H1 (cell line): ENCODE data around the gene NCK1. TPM values are rescaled to one million over a fixed set of nuclear protein-coding genes. Genes with fewer than 3 reads are reported as not detected.

Source experiments
- CTCF ChIA-PET: fragments of 300-600 bp; sonication (Branson Sonifier 250); formaldehyde crosslinking; loops from one replicate; lab custom pipeline; 2021; ENCODE audit not compliant: partially characterized antibody; lab: Charles Lee
- POLR2A ChIA-PET: fragments of 300-600 bp; sonication (Branson Sonifier 250); formaldehyde crosslinking; loops from one replicate; lab custom pipeline; 2021; ENCODE audit warnings: inconsistent platforms; ENCODE audit not compliant: partially characterized antibody; lab: Charles Lee
- DNase-seq, 2 experiments: peaks; one replicate each; pipeline versions ENCODE4 v3.0.0 to v3.0.0-alpha.2; 2010 to 2022; ENCODE audit warnings: low spot score in 2 of 2, low read depth in 1 of 2, mixed read lengths in 1 of 2
- FAIRE-seq: peaks from 2 replicates; lab custom pipeline; 2011; peaks lifted over from hg19 to GRCh38; lab: Jason Lieb, UNC
- H2AFZ ChIP-seq: 2 replicates; pipeline ENCODE4 v1.8.1; 2012; ENCODE audit warnings: low read length, inconsistent platforms
- H2AK5ac ChIP-seq: 2 replicates; pipeline ENCODE4 v1.6.1; 2013; ENCODE audit warnings: low read depth, low read length
- H2BK120ac ChIP-seq: replicated peaks from 2 replicates; pipeline ENCODE3; 2013; ENCODE audit warnings: low read depth, low read length, inconsistent platforms
- H2BK12ac ChIP-seq: 2 replicates; pipeline ENCODE4 v1.6.1; 2013; ENCODE audit warnings: low read depth, low read length
- H2BK15ac ChIP-seq: 2 replicates; pipeline ENCODE4 v1.6.1; 2013; ENCODE audit warnings: low read length
- H2BK20ac ChIP-seq: 2 replicates; pipeline ENCODE4 v1.6.1; 2013; ENCODE audit warnings: low read length
- H2BK5ac ChIP-seq: 2 replicates; pipeline ENCODE4 v1.6.1; 2013; ENCODE audit warnings: low read depth, low read length
- H3K14ac ChIP-seq: 2 replicates; pipeline ENCODE4 v1.6.1; 2013; ENCODE audit warnings: inconsistent platforms; ENCODE audit not compliant: insufficient read length
- H3K18ac ChIP-seq: 2 replicates; pipeline ENCODE4 v1.6.1; 2013; ENCODE audit warnings: low read length; ENCODE audit errors: extremely low read depth
- H3K23ac ChIP-seq: 2 replicates; pipeline ENCODE4 v1.6.1; 2013; ENCODE audit warnings: inconsistent platforms; ENCODE audit not compliant: insufficient read length
- H3K23me2 ChIP-seq: 2 replicates; pipeline ENCODE4 v1.6.1; 2013; ENCODE audit warnings: low read depth, low read length
- H3K27ac ChIP-seq: 2 replicates; pipeline ENCODE4 v1.6.1; 2011; ENCODE audit warnings: low read depth, low read length, inconsistent platforms
- H3K27me3 ChIP-seq, 4 experiments: replicated peaks in 1 of 4; 1 replicate in 1 of 4; 2 replicates in 3 of 4; pipeline versions ENCODE4 v1.6.1 to v1.8.1; 2011 to 2013; ENCODE audit warnings: low read length in 3 of 4, mild to moderate bottlenecking in 3 of 4, inconsistent platforms in 2 of 4, mixed read lengths in 2 of 4, moderate library complexity in 1 of 4; ENCODE audit not compliant: control insufficient read depth in 3 of 4, insufficient read depth in 3 of 4; ENCODE audit errors: extremely low read depth in 1 of 4
- H3K36me3 ChIP-seq, 4 experiments: 2 replicates each; pipeline versions ENCODE4 v1.6.1 to v1.8.1; 2011 to 2013; ENCODE audit warnings: mild to moderate bottlenecking in 4 of 4, low read length in 3 of 4, moderate library complexity in 2 of 4, control low read depth in 1 of 4, inconsistent platforms in 1 of 4; ENCODE audit not compliant: insufficient read depth in 4 of 4, control insufficient read depth in 2 of 4
- H3K4ac ChIP-seq: replicated peaks from 2 replicates; pipeline ENCODE3; 2013; ENCODE audit warnings: low read length, low read depth, mixed read lengths, inconsistent platforms; ENCODE audit not compliant: insufficient read length
- H3K4me1 ChIP-seq, 4 experiments: replicated peaks in 1 of 4; 1 replicate in 1 of 4; 2 replicates in 3 of 4; pipeline versions ENCODE4 v1.6.1 to v1.8.1; 2011 to 2013; ENCODE audit warnings: low read length in 3 of 4, inconsistent platforms in 2 of 4, mixed read lengths in 1 of 4; ENCODE audit not compliant: insufficient read depth in 4 of 4, control insufficient read depth in 3 of 4
- H3K4me2 ChIP-seq, 2 experiments: 2 replicates each; pipeline versions ENCODE4 v1.6.1 to v1.8.1; 2011 to 2013; ENCODE audit warnings: low read depth in 2 of 2, low read length in 2 of 2, control low read depth in 1 of 2, inconsistent platforms in 1 of 2, mild to moderate bottlenecking in 1 of 2; ENCODE audit not compliant: insufficient read depth in 1 of 2
- H3K4me3 ChIP-seq, 4 experiments: fragments of 200-600, 300-600 bp in 1 of 4; sonication (generic), shearing (Covaris generic), sonication (Bioruptor Twin) in 1 of 4; 2 replicates each; pipeline versions ENCODE4 v1.5.1 to v1.8.1; 2011 to 2016; ENCODE audit warnings: low read length in 4 of 4, low read depth in 3 of 4, control low read depth in 2 of 4, inconsistent platforms in 2 of 4, mild to moderate bottlenecking in 2 of 4, mixed read lengths in 1 of 4, moderate library complexity in 1 of 4; ENCODE audit not compliant: insufficient read depth in 2 of 4; ENCODE audit errors: extremely low read depth in 1 of 4
- H3K56ac ChIP-seq: replicated peaks from 2 replicates; pipeline ENCODE3; 2013; ENCODE audit warnings: low read depth, mild to moderate bottlenecking, mixed read lengths, low read length, inconsistent platforms; ENCODE audit not compliant: insufficient read length
- H3K79me1 ChIP-seq: 2 replicates; pipeline ENCODE4 v1.6.1; 2013; ENCODE audit warnings: low read depth, low read length, control low read depth
- H3K79me2 ChIP-seq, 2 experiments: 2 replicates each; pipeline versions ENCODE4 v1.6.1 to v1.8.1; 2012 to 2013; ENCODE audit warnings: low read length in 2 of 2, mild to moderate bottlenecking in 2 of 2, inconsistent platforms in 1 of 2; ENCODE audit not compliant: insufficient read depth in 2 of 2, control insufficient read depth in 1 of 2
- H3K9ac ChIP-seq, 4 experiments: replicated peaks in 1 of 4; 1 replicate in 1 of 4; 2 replicates in 3 of 4; pipeline versions ENCODE4 v1.6.1 to v1.8.1; 2011 to 2013; ENCODE audit warnings: low read depth in 3 of 4, low read length in 3 of 4, control low read depth in 2 of 4, mild to moderate bottlenecking in 2 of 4, moderate library complexity in 2 of 4, inconsistent platforms in 1 of 4; ENCODE audit errors: extremely low read depth in 1 of 4
- H3K9me3 ChIP-seq, 2 experiments: 2 replicates each; pipeline versions ENCODE4 v1.6.1 to v1.8.1; 2012 to 2013; ENCODE audit warnings: mild to moderate bottlenecking in 2 of 2, moderate library complexity in 2 of 2, control low read depth in 1 of 2, inconsistent platforms in 1 of 2, low read depth in 1 of 2, low read length in 1 of 2, mixed read lengths in 1 of 2; ENCODE audit not compliant: insufficient read depth in 2 of 2
- H4K20me1 ChIP-seq, 2 experiments: replicated peaks in 1 of 2; 2 replicates each; pipeline versions ENCODE3 to v1.8.1; 2011 to 2013; ENCODE audit warnings: inconsistent platforms in 2 of 2, low read length in 2 of 2, mild to moderate bottlenecking in 1 of 2; ENCODE audit not compliant: insufficient read depth in 2 of 2, control insufficient read depth in 1 of 2
- H4K5ac ChIP-seq: 2 replicates; pipeline ENCODE4 v1.6.1; 2013; ENCODE audit warnings: low read length, low read depth, mixed read lengths, inconsistent platforms; ENCODE audit not compliant: insufficient read length
- H4K8ac ChIP-seq: 2 replicates; pipeline ENCODE4 v1.8.0; 2013; ENCODE audit warnings: mild to moderate bottlenecking, moderate library complexity, low read length, inconsistent platforms; ENCODE audit not compliant: insufficient read depth; ENCODE audit errors: extremely low read depth
- H4K91ac ChIP-seq: replicated peaks from 2 replicates; pipeline ENCODE3; 2013; ENCODE audit warnings: low read length, mixed read lengths, inconsistent platforms; ENCODE audit not compliant: insufficient read length
- BCL11A ChIP-seq, 2 experiments: IDR thresholded peaks; one replicate each; pipeline ENCODE4 v1.6.1; 2011; ENCODE audit warnings: low read depth in 2 of 2, low read length in 2 of 2, mild to moderate bottlenecking in 2 of 2
- CHD1 ChIP-seq: IDR thresholded peaks from 2 replicates; pipeline ENCODE4 v1.6.1; 2012; ENCODE audit warnings: low read depth, low read length, improper control_type of control experiment
- WGBS, 2 experiments: shearing (Covaris generic) in 1 of 2; methylation state at CpG; one replicate each; pipeline versions ENCODE4 v1.1.6 to v1.1.7; 2013 to 2015; ENCODE audit warnings: low lambda C conversion rate in 2 of 2, mixed read lengths in 2 of 2, inconsistent platforms in 1 of 2, low coverage in 1 of 2, missing lambda C conversion rate in 1 of 2; ENCODE audit not compliant: insufficient replicate concordance in 2 of 2, insufficient coverage in 1 of 2, insufficient read length in 1 of 2; ENCODE audit errors: extremely low coverage in 1 of 2, missing lambda C conversion rate in 1 of 2; 5-methylcytosine and 5-hydroxymethylcytosine counted together
- polyA plus RNA-seq, 7 experiments: library from polyadenylated mRNA; depleted of rRNA in 3 of 7; stranded (reverse) in 5 of 7; unstranded in 2 of 7; fragments of >200 nt in 5 of 7; fragments of 200-250 nt in 2 of 7; gene quantifications; 1 replicate in 5 of 7; 2 replicates in 1 of 7; 4 replicates in 1 of 7; pipeline versions ENCODE4 v1.2.1 to v1.2.3, GENCODE V29; 2011 to 2013; ENCODE audit warnings: missing spikeins in 2 of 7, mixed read lengths in 2 of 7
- total RNA-seq: library from RNA; stranded (reverse); fragmentation: NEBNext Ultra II Directional; extraction: Animal tissue kit (Norgen Biotek cat#: 25700); gene quantifications from 2 replicates; pipeline ENCODE4 v1.2.1, GENCODE V29; 2021

Gene NCK1
- total and polyA plus RNA-seq, 2 of the 8 experiments (the other 6 are each of a cell fraction or from before 2014, with no cell fraction given) = 10.0 to 28.5 TPM

GRCh38 chr3:136937851-136938250 lies 75.8 kb downstream of the NCK1 start:
- no peak for FAIRE-seq
- H2BK12ac ChIP-seq = no peak overlapping the region
- TF ChIP-seq CHD1 (no peak), BCL11A (IDR thresholded peaks at IDR 0.05; ENCODE audit: low read depth in 2 of 2, low read length in 2 of 2) (no peak)

More at GRCh38 chr3:136937851-136938250, 75.8 kb downstream of the NCK1 start:
- CTCF ChIA-PET = interaction anchor here (1.6 kb wide), 1 partner anchor 10 kb away, joined by 4 read pairs; no protein-coding TSS in a partner anchor
- H3K14ac ChIP-seq = no peak overlapping the region
- no peak overlapping the region for H3K4me3 ChIP-seq
- no peak overlapping the region for H3K56ac ChIP-seq
- no peak overlapping the region for H3K4me2 ChIP-seq
- no peak overlapping the region for H3K4ac ChIP-seq
- POLR2A ChIA-PET = interaction anchor here (1.0 kb wide), 1 partner anchor 78 kb away, joined by 3 read pairs; no protein-coding TSS in a partner anchor
- H3K23ac ChIP-seq = no peak overlapping the region
- no peak overlapping the region for H2BK5ac ChIP-seq
- H3K79me2 ChIP-seq = peaks cover 0 to 56% of the 10 kb centered on the region in 2 experiments; a peak in 2 of 4 replicates
- WGBS, 2 experiments = 83% methylated on average over 2 of the region's 2 CpGs; no CpG with 5 or more reads in 1 of the 2 experiments
- no peak overlapping the region for H3K9ac ChIP-seq
- H3K36me3 ChIP-seq = peaks cover 0 to 6% (median 0%) of the 10 kb centered on the region in 4 experiments; a peak in 2 of 8 replicates
- H2BK20ac ChIP-seq = no peak overlapping the region
- no peaks in the 10 kb centered on the region for H4K20me1 ChIP-seq
- H4K8ac ChIP-seq = no peak overlapping the region
- no peak overlapping the region for H3K18ac ChIP-seq
- H3K4me1 ChIP-seq = peaks cover 0 to 12% (median 2%) of the 10 kb centered on the region in 4 experiments; a peak in 4 of 7 replicates
- no peak overlapping the region for H4K91ac ChIP-seq
- H2BK120ac ChIP-seq = no peak overlapping the region
- H2BK15ac ChIP-seq = no peak overlapping the region
- H3K27me3 ChIP-seq = no peaks in the 10 kb centered on the region
- no peak overlapping the region for H3K27ac ChIP-seq
- H3K9me3 ChIP-seq = no peaks in the 10 kb centered on the region
- no peaks in the 10 kb centered on the region for H3K23me2 ChIP-seq
- H2AFZ ChIP-seq = no peak overlapping the region
- no peak overlapping the region for H4K5ac ChIP-seq
- H3K79me1 ChIP-seq = peaks cover 4% of the 10 kb centered on the region; the same call in 1 of the 2 replicates
- no peak overlapping the region for H2AK5ac ChIP-seq
- no peak for DNase-seq
